OCI-LY7 (cell line): Measurements from ENCODE around the gene IMPDH1. TPM values are rescaled to one million over a fixed set of nuclear protein-coding genes. Genes with fewer than 3 reads are reported as not detected.

Experiments used
- BruUV-seq: library from RNA; stranded (reverse); fragments of 400-500 nt; replicated peaks from 2 replicates; lab custom pipeline; 2021; lab: Mats Ljungman, UMichigan
- CTCF ChIA-PET: fragments of 300-600 bp; sonication (Branson Sonifier 250); formaldehyde crosslinking; loops from one replicate; lab custom pipeline; 2022; ENCODE audit warnings: antibody characterized with exemption; ENCODE audit not compliant: unreplicated experiment; lab: Charles Lee
- POLR2A ChIA-PET: fragments of 300-600 bp; sonication (Branson Sonifier 250); formaldehyde crosslinking; loops from one replicate; lab custom pipeline; 2022; ENCODE audit warnings: antibody characterized with exemption; lab: Charles Lee
- DNase-seq: peaks from one replicate; pipeline ENCODE4 v3.0.0-alpha.2; 2015; ENCODE audit warnings: low spot score
- H2AFZ ChIP-seq: fragments of 200-600 bp; sonication (generic), shearing (Covaris generic); 2 replicates; pipeline ENCODE4 v1.6.1; 2014; ENCODE audit warnings: mild to moderate bottlenecking, antibody characterized with exemption, low read length, moderate library complexity
- H3K27ac ChIP-seq: fragments of 200-600 bp; sonication (generic); 2 replicates; pipeline ENCODE4 v1.5.1; 2014; ENCODE audit warnings: mixed run types, low read depth, mild to moderate bottlenecking, moderate library complexity, low read length, inconsistent platforms; ENCODE audit not compliant: poor library complexity, severe bottlenecking
- H3K36me3 ChIP-seq: fragments of 200-600 bp; sonication (generic); 2 replicates; pipeline ENCODE4 v1.6.1; 2014; ENCODE audit warnings: mild to moderate bottlenecking, antibody characterized with exemption, low read length, moderate library complexity, mixed read lengths; ENCODE audit not compliant: insufficient read depth
- H3K4me1 ChIP-seq: fragments of 200-600 bp; sonication (generic); 2 replicates; pipeline ENCODE4 v1.5.1; 2014; ENCODE audit warnings: mild to moderate bottlenecking, low read length; ENCODE audit not compliant: insufficient read depth, poor library complexity, severe bottlenecking
- H3K4me2 ChIP-seq: fragments of 200-600 bp; sonication (generic); 2 replicates; pipeline ENCODE4 v1.6.1; 2014; ENCODE audit warnings: mild to moderate bottlenecking, low read length
- H3K4me3 ChIP-seq: fragments of 200-600 bp; sonication (generic); 2 replicates; pipeline ENCODE4 v1.5.1; 2014; ENCODE audit warnings: mild to moderate bottlenecking, low read depth, low read length; ENCODE audit not compliant: poor library complexity, severe bottlenecking
- H3K79me2 ChIP-seq: fragments of 200-600 bp; sonication (generic); 2 replicates; pipeline ENCODE4 v1.6.1; 2016; ENCODE audit warnings: low read depth, mild to moderate bottlenecking, low read length, moderate library complexity, mixed read lengths; ENCODE audit not compliant: insufficient read depth
- H3K9me2 ChIP-seq: fragments of 200-600 bp; sonication (generic); 2 replicates; pipeline ENCODE4 v1.6.1; 2016; ENCODE audit warnings: mild to moderate bottlenecking, low read length, mixed read lengths; ENCODE audit not compliant: insufficient read depth
- H3K9me3 ChIP-seq: fragments of 200-600 bp; sonication (generic); 2 replicates; pipeline ENCODE4 v1.6.1; 2014; ENCODE audit warnings: mild to moderate bottlenecking, mixed run types, low read length, mixed read lengths
- H4K20me1 ChIP-seq: fragments of 200-600 bp; sonication (generic); 2 replicates; pipeline ENCODE4 v1.6.1; 2014; ENCODE audit warnings: mild to moderate bottlenecking, antibody characterized with exemption, low read length, moderate library complexity, mixed read lengths; ENCODE audit not compliant: insufficient read depth
- CTCF ChIP-seq: fragments of 200-600 bp; sonication (generic); conservative IDR thresholded peaks from 2 replicates; pipeline ENCODE4 v1.5.1; 2014; ENCODE audit warnings: mild to moderate bottlenecking, antibody characterized with exemption, low read length, moderate library complexity, mixed read lengths
- EZH2phosphoT487 ChIP-seq: fragments of 200-600 bp; sonication (generic); IDR thresholded peaks from 2 replicates; pipeline ENCODE4 v1.6.1; 2018; ENCODE audit warnings: low read depth, borderline replicate concordance, mild to moderate bottlenecking, mixed run types, antibody characterized with exemption, low read length, moderate library complexity, mixed read lengths
- intact Hi-C: fragments of 100-400 bp; cut with micrococcal nuclease; formaldehyde crosslinking; loops from one replicate; pipeline ENCODE4 v1.10.0; 2022; ENCODE audit not compliant: unreplicated experiment
- total RNA-seq, 2 experiments: library from RNA; depleted of rRNA in 1 of 2; stranded (reverse); fragments of >200 nt in 1 of 2; shearing (Covaris generic) in 1 of 2; gene quantifications; 2 replicates each; pipeline ENCODE4 v1.2.3, GENCODE V29; 2014 to 2022

The IMPDH1 gene
- total RNA-seq, 2 experiments from 2014 or later = 26.6 to 50.5 TPM

GRCh38 chr7:128424686-128425275 lies 15.0 kb upstream of the IMPDH1 start:
- H2AFZ ChIP-seq = no peak overlapping the region
- H4K20me1 ChIP-seq = no peaks in the 10 kb centered on the region
- intact Hi-C loops = loop anchor here (1.0 to 5.0 kb wide), 2 partner anchors 26 to 243 kb away; no protein-coding TSS in a partner anchor
- H3K4me2 ChIP-seq = no peak overlapping the region
- DNase-seq = no peak
- H3K27ac ChIP-seq = no peak overlapping the region
- H3K4me1 ChIP-seq = no peaks in the 10 kb centered on the region
- no peaks in the 10 kb centered on the region for H3K9me3 ChIP-seq
- H3K4me3 ChIP-seq = no peak overlapping the region
- H3K36me3 ChIP-seq = no peaks in the 10 kb centered on the region; the same call in 1 of the 2 replicates
- no peaks in the 10 kb centered on the region for H3K79me2 ChIP-seq
- POLR2A ChIA-PET = interaction anchor here (0.6 to 1.5 kb wide), 7 partner anchors 9 to 1570 kb away, joined by 3 to 8 read pairs (median 3); no protein-coding TSS in a partner anchor
- H3K9me2 ChIP-seq = no peaks in the 10 kb centered on the region
- no TSS peak for BruUV-seq
- CTCF ChIA-PET = interaction anchor here (0.7 to 1.7 kb wide), 3 partner anchors 9 to 78 kb away, joined by 3 to 6 read pairs (median 4); no protein-coding TSS in a partner anchor
- TF ChIP-seq CTCF = no peak
- no peak for TF ChIP-seq EZH2phosphoT487

GRCh38 chr7:128422842-128423241 lies 13.1 kb upstream of the IMPDH1 start:
- no peak for DNase-seq
- intact Hi-C loops = no loop called here
- no peak overlapping the region for H3K27ac ChIP-seq
- CTCF ChIA-PET = no interaction called here
- BruUV-seq = no TSS peak
- no peaks in the 10 kb centered on the region for H4K20me1 ChIP-seq
- H3K4me1 ChIP-seq = no peaks in the 10 kb centered on the region
- H3K36me3 ChIP-seq = no peaks in the 10 kb centered on the region; the same call in 1 of the 2 replicates
- H2AFZ ChIP-seq = no peak overlapping the region
- POLR2A ChIA-PET = interaction anchor here (0.6 to 0.7 kb wide), 2 partner anchors 27 to 770 kb away, joined by 3 to 5 read pairs; no protein-coding TSS in a partner anchor
- no peak for TF ChIP-seq CTCF
- TF ChIP-seq EZH2phosphoT487 = no peak
- H3K9me3 ChIP-seq = no peaks in the 10 kb centered on the region
- no peak overlapping the region for H3K4me3 ChIP-seq
- H3K9me2 ChIP-seq = no peaks in the 10 kb centered on the region
- H3K79me2 ChIP-seq = no peaks in the 10 kb centered on the region
- H3K4me2 ChIP-seq = no peak overlapping the region

GRCh38 chr7:128422037-128422436 lies 12.3 kb upstream of the IMPDH1 start:
- POLR2A ChIA-PET = interaction anchor here (0.6 kb wide), 2 partner anchors 27 to 335 kb away, joined by 3 read pairs; no protein-coding TSS in a partner anchor
- TF ChIP-seq EZH2phosphoT487 = no peak
- TF ChIP-seq CTCF = no peak
- Histone ChIP-seq H3K27ac (no peak overlapping the region), H4K20me1 (no peaks in the 10 kb centered on the region), H3K4me2 (no peak overlapping the region), H3K4me1 (no peaks in the 10 kb centered on the region), H3K36me3 (no peaks in the 10 kb centered on the region), H3K79me2 (no peaks in the 10 kb centered on the region), H3K4me3 (no peak overlapping the region), H3K9me2 (no peaks in the 10 kb centered on the region), H2AFZ (no peak overlapping the region), H3K9me3 (no peaks in the 10 kb centered on the region)
- intact Hi-C loops = no loop called here
- no peak for DNase-seq
- no TSS peak for BruUV-seq
- CTCF ChIA-PET = no interaction called here
